ENCODE data around the gene FMO2. TPM values are rescaled to one million over a fixed set of nuclear protein-coding genes. Genes with fewer than 3 reads are reported as not detected.

The FMO2 gene, protein sequence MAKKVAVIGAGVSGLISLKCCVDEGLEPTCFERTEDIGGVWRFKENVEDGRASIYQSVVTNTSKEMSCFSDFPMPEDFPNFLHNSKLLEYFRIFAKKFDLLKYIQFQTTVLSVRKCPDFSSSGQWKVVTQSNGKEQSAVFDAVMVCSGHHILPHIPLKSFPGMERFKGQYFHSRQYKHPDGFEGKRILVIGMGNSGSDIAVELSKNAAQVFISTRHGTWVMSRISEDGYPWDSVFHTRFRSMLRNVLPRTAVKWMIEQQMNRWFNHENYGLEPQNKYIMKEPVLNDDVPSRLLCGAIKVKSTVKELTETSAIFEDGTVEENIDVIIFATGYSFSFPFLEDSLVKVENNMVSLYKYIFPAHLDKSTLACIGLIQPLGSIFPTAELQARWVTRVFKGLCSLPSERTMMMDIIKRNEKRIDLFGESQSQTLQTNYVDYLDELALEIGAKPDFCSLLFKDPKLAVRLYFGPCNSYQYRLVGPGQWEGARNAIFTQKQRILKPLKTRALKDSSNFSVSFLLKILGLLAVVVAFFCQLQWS
- not detected for total RNA-seq

- Mint-ChIP-seq H3K36me3 (ENCODE audit: low read depth) (no peaks in the 10 kb centered on the region), H3K27ac (no peak within 1 kb of the TSS), H3K4me1 (no peaks in the 10 kb centered on the region), H3K27me3 (peaks cover 13% of the 10 kb centered on the region), H3K9me3 (ENCODE audit: low read depth) (no peaks in the 10 kb centered on the region), H3K4me3 (no peak within 1 kb of the TSS)
- ChIA-PET POLR2A (no interaction called here), CTCF (interaction anchor here (0.5 to 1.1 kb wide), 3 partner anchors 8 to 14 kb away, joined by 3 read pairs; no protein-coding TSS in a partner anchor)
- intact Hi-C loops (cut with DNase I, micrococcal nuclease) = no loop called here
- no peak for ATAC-seq
- DNase-seq = no peak
Observed at GRCh38 chr1:171185091-171185490, at the start of gene FMO2. TSS of gene FMO2 (plus strand) at chr1:171185300. CDS start at chr1:171185714, 414 bp downstream.

DNA sequence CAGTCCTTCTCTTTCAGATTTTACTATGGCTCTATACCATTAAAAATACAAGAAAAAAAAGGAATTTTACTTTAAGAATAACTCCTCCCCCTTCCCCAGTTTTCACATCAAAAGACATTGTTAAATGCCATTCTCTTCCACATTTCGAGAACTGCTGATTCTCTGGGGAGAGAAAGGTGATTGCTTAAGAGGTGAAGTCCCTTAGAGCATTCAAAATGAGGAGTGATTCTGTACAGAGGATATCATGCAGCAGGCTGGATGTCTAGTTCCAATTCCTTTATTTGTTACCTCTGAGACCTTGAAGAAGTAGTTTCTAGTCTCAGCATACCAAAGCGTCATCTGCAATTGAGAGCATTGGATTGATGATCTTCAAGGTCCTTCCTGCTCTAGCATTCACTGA lies 47.5 kb upstream of the FMO2 start:
- CTCF ChIA-PET = no interaction called here
- intact Hi-C loops (cut with DNase I, micrococcal nuclease) = no loop called here
- H3K27ac Mint-ChIP-seq = no peak overlapping the region
- H3K36me3 Mint-ChIP-seq (ENCODE audit: low read depth) = no peaks in the 10 kb centered on the region
- no peak for ATAC-seq
- no peak for DNase-seq
- H3K4me1 Mint-ChIP-seq = no peaks in the 10 kb centered on the region
- no peaks in the 10 kb centered on the region for H3K9me3 Mint-ChIP-seq (ENCODE audit: low read depth)
- H3K4me3 Mint-ChIP-seq = no peak overlapping the region
- H3K27me3 Mint-ChIP-seq = peaks cover 3% of the 10 kb centered on the region
- POLR2A ChIA-PET = no interaction called here

DNA sequence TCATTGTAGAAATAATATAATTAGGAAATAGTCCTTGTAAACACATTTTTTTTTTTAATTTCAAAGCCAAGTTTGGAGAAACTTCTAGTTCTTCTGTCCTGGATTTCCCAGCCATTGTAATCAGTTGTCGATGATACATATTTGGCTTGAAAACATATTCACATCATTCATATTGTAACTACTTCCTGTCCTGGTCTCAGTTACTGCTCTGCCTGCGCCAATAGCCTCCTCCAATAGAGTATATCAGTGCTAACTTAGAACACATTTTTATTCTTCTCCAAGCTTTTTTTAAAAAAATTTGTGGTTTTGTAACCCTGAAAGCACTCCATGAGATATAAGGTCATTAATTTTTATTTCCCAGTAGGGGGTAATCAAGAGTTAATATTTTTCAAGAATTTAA lies 46.1 kb upstream of the FMO2 start:
- CTCF ChIA-PET = no interaction called here
- H3K4me1 Mint-ChIP-seq = no peaks in the 10 kb centered on the region

GRCh38 chr1:171139890-171140289 lies 45.2 kb upstream of the FMO2 start:
- intact Hi-C loops (cut with DNase I, micrococcal nuclease) = no loop called here
- ChIA-PET POLR2A (no interaction called here), CTCF (no interaction called here)
- no peaks in the 10 kb centered on the region for H3K4me1 Mint-ChIP-seq
- DNase-seq (no peak), ATAC-seq (no peak)
- no peak overlapping the region for H3K27ac Mint-ChIP-seq
- H3K36me3 Mint-ChIP-seq (ENCODE audit: low read depth) = no peaks in the 10 kb centered on the region
- no peak overlapping the region for H3K4me3 Mint-ChIP-seq
- peaks cover 3% of the 10 kb centered on the region for H3K27me3 Mint-ChIP-seq
- no peaks in the 10 kb centered on the region for H3K9me3 Mint-ChIP-seq (ENCODE audit: low read depth)

More for the DNA sequence above, 46.1 kb upstream of the FMO2 start:
- DNase-seq = no peak
- peaks cover 3% of the 10 kb centered on the region for H3K27me3 Mint-ChIP-seq
- no peaks in the 10 kb centered on the region for H3K9me3 Mint-ChIP-seq (ENCODE audit: low read depth)
- POLR2A ChIA-PET = no interaction called here
- H3K36me3 Mint-ChIP-seq (ENCODE audit: low read depth) = no peaks in the 10 kb centered on the region
- H3K4me3 Mint-ChIP-seq = no peak overlapping the region
- intact Hi-C loops (cut with DNase I, micrococcal nuclease) = no loop called here
- no peak overlapping the region for H3K27ac Mint-ChIP-seq
- ATAC-seq = no peak

GRCh38 chr1:171140401-171140800 lies 44.7 kb upstream of the FMO2 start:
- ChIA-PET POLR2A (no interaction called here), CTCF (interaction anchor here (1.0 kb wide), 1 partner anchor 33 kb away, joined by 3 read pairs; no protein-coding TSS in a partner anchor)
- H3K27me3 Mint-ChIP-seq = peaks cover 7% of the 10 kb centered on the region
- intact Hi-C loops (cut with DNase I, micrococcal nuclease) = no loop called here
- DNase-seq (no peak), ATAC-seq (no peak)
- H3K4me3 Mint-ChIP-seq = no peak overlapping the region
- H3K4me1 Mint-ChIP-seq = no peaks in the 10 kb centered on the region
- no peak overlapping the region for H3K27ac Mint-ChIP-seq
- H3K9me3 Mint-ChIP-seq (ENCODE audit: low read depth) = no peaks in the 10 kb centered on the region
- no peaks in the 10 kb centered on the region for H3K36me3 Mint-ChIP-seq (ENCODE audit: low read depth)

DNA sequence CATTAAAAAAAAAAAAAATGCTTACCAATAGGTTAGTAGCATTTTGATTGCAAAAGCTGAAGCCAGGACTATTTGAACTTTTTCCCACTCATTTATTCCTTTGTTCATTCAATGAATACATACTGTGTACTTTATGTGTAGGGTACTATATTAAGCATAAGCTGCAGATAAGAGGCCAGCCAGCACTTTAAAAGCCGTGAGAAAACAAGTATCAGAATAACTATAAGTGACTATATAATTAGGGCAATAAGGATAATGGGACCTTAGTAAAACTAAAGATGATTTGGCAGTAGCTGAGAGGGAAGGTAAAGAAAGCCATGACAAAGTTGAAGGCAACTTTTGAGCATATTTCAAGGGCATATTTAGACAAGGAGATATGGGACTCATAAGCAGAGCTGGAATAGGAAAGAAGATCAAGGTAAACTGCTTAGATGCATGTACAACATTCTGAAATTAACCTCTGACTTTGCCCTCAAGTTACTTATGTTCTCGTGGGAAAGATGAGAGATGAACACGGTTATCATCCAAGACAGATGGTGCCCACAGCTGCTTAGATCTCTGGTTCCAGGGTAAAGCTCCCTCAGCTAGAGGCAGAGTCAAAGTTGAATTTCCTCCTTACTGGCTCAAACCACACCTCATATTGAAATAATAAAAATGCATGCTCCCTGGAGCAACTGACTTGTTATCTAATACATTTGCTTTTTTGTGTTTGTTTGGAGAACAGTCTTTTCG lies 44.0 kb upstream of the FMO2 start:
- ATAC-seq (no peak), DNase-seq (no peak)
- Mint-ChIP-seq H3K4me3 (no peak overlapping the region), H3K36me3 (ENCODE audit: low read depth) (no peaks in the 10 kb centered on the region), H3K27me3 (peaks cover 7% of the 10 kb centered on the region), H3K4me1 (no peaks in the 10 kb centered on the region), H3K9me3 (ENCODE audit: low read depth) (no peaks in the 10 kb centered on the region), H3K27ac (no peak overlapping the region)
- intact Hi-C loops (cut with DNase I, micrococcal nuclease) = no loop called here
- ChIA-PET CTCF (interaction anchor here (0.6 to 1.0 kb wide), 2 partner anchors 19 to 33 kb away, joined by 3 read pairs; no protein-coding TSS in a partner anchor), POLR2A (no interaction called here)

- CTCF ChIA-PET = interaction anchor here (0.6 to 1.0 kb wide), 2 partner anchors 20 to 32 kb away, joined by 3 read pairs; no protein-coding TSS in a partner anchor
- no peak for ATAC-seq
- Mint-ChIP-seq H3K36me3 (ENCODE audit: low read depth) (no peaks in the 10 kb centered on the region), H3K27me3 (peaks cover 7% of the 10 kb centered on the region), H3K4me1 (no peaks in the 10 kb centered on the region), H3K9me3 (ENCODE audit: low read depth) (no peaks in the 10 kb centered on the region), H3K4me3 (no peak overlapping the region), H3K27ac (no peak overlapping the region)
- POLR2A ChIA-PET = no interaction called here
- DNase-seq = no peak
- intact Hi-C loops (cut with DNase I, micrococcal nuclease) = no loop called here
Observed at GRCh38 chr1:171141688-171142415, 43.2 kb upstream of the FMO2 start.

GRCh38 chr1:171142416-171143385 lies 42.4 kb upstream of the FMO2 start:
- Mint-ChIP-seq H3K9me3 (ENCODE audit: low read depth) (no peaks in the 10 kb centered on the region), H3K36me3 (ENCODE audit: low read depth) (no peaks in the 10 kb centered on the region), H3K27ac (no peak overlapping the region), H3K4me1 (no peaks in the 10 kb centered on the region), H3K4me3 (no peak overlapping the region), H3K27me3 (peaks cover 7% of the 10 kb centered on the region)
- POLR2A ChIA-PET = no interaction called here
- intact Hi-C loops (cut with DNase I, micrococcal nuclease) = no loop called here
- no peak for DNase-seq
- CTCF ChIA-PET = interaction anchor here (0.6 to 1.0 kb wide), 2 partner anchors 11 to 169 kb away, joined by 3 read pairs; no protein-coding TSS in a partner anchor
- ATAC-seq = no peak

- Mint-ChIP-seq H3K36me3 (ENCODE audit: low read depth) (no peaks in the 10 kb centered on the region), H3K4me1 (no peaks in the 10 kb centered on the region), H3K9me3 (ENCODE audit: low read depth) (no peaks in the 10 kb centered on the region), H3K27ac (no peak overlapping the region), H3K27me3 (peaks cover 14% of the 10 kb centered on the region), H3K4me3 (no peak overlapping the region)
- DNase-seq = no peak
- ATAC-seq = no peak
- intact Hi-C loops (cut with DNase I, micrococcal nuclease) = no loop called here
- CTCF ChIA-PET = no interaction called here
- POLR2A ChIA-PET = no interaction called here
Observed at GRCh38 chr1:171150156-171150555, 34.9 kb upstream of the FMO2 start.

DNA sequence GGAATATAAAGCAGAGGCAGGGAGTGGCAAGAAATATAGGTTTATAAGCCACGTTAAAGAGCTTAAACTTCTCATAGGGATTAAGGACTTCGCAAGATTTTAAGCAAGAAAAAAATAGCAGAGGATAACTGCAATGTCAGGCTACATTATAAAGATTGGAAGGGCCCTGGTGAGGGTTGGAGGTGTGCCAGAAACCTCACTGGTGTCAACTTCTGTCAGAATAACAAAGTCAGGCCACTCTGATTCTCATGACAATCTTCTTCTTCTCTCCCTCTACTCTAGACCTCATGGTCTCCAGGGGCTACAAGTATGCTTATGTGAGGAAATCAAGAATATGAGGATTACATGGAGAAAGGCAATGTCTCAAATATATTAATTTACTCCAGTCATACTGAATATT lies 32.6 kb upstream of the FMO2 start:
- H3K36me3 Mint-ChIP-seq (ENCODE audit: low read depth) = no peaks in the 10 kb centered on the region
- CTCF ChIA-PET = interaction anchor here (1.5 kb wide), 1 partner anchor 9 kb away, joined by 3 read pairs; no protein-coding TSS in a partner anchor
- POLR2A ChIA-PET = no interaction called here

More for the DNA sequence above, 32.6 kb upstream of the FMO2 start:
- peaks cover 12% of the 10 kb centered on the region for H3K27me3 Mint-ChIP-seq
- no peak for DNase-seq
- H3K4me1 Mint-ChIP-seq = no peaks in the 10 kb centered on the region
- H3K9me3 Mint-ChIP-seq (ENCODE audit: low read depth) = no peaks in the 10 kb centered on the region
- ATAC-seq = no peak
- intact Hi-C loops (cut with DNase I, micrococcal nuclease) = no loop called here
- H3K27ac Mint-ChIP-seq = no peak overlapping the region
- no peak overlapping the region for H3K4me3 Mint-ChIP-seq

Measured in activated CD4-positive, alpha-beta T cell treated with anti-CD3 and anti-CD28 coated beads for 36 hours (primary cell).